Kidney (tissue), 14 donors: ENCODE results near the gene STX17. TPM values are rescaled to one million over a fixed set of nuclear protein-coding genes. Genes with fewer than 3 reads are reported as not detected.
"Not testable (repeated sequence)": the region's sequence is repeated elsewhere in the genome, so short reads cannot be mapped to it uniquely, and the experiment has no call there.

Experiments used
- DNase-seq, 5 donors: peaks; one replicate each; pipeline ENCODE4 v3.0.0-alpha.2; 2013 to 2020
- FAIRE-seq: peaks from 2 replicates; lab custom pipeline; 2012; peaks lifted over from hg19 to GRCh38; lab: Jason Lieb, UNC
- H3K27ac ChIP-seq, 2 donors: one replicate each; pipeline ENCODE4 v1.7.0; 2013; ENCODE audit warnings: low read depth in 2 of 2, low read length in 2 of 2, inconsistent platforms in 1 of 2
- H3K27me3 ChIP-seq: one replicate; pipeline ENCODE4 v1.7.1; 2013; ENCODE audit warnings: low read length, inconsistent platforms; ENCODE audit not compliant: control insufficient read depth, insufficient read depth
- H3K36me3 ChIP-seq, 3 donors: one replicate each; pipeline versions ENCODE4 v1.7.0 to v1.7.1; 2013; ENCODE audit warnings: low read length in 3 of 3, control low read depth in 1 of 3, inconsistent platforms in 1 of 3; ENCODE audit not compliant: insufficient read depth in 3 of 3, control insufficient read depth in 2 of 3
- H3K4me1 ChIP-seq, 3 donors: one replicate each; pipeline versions ENCODE4 v1.7.0 to v1.7.1; 2013; ENCODE audit warnings: low read length in 3 of 3, inconsistent platforms in 1 of 3, low read depth in 1 of 3; ENCODE audit not compliant: control insufficient read depth in 2 of 3, insufficient read depth in 2 of 3
- H3K4me3 ChIP-seq, 3 donors: one replicate each; pipeline versions ENCODE4 v1.7.0 to v1.8.1; 2013; ENCODE audit warnings: low read length in 3 of 3, control low read depth in 1 of 3, inconsistent platforms in 1 of 3
- H3K9ac ChIP-seq, 3 donors: one replicate each; pipeline versions ENCODE4 v1.7.0 to v1.7.1; 2013; ENCODE audit warnings: low read length in 3 of 3, control low read depth in 1 of 3, inconsistent platforms in 1 of 3
- H3K9me3 ChIP-seq, 3 donors: one replicate each; pipeline versions ENCODE4 v1.7.0 to v1.7.1; 2013; ENCODE audit warnings: low read length in 3 of 3, control low read depth in 1 of 3, inconsistent platforms in 1 of 3; ENCODE audit not compliant: control insufficient read depth in 2 of 3, insufficient read depth in 1 of 3
- CTCF ChIP-seq: IDR thresholded peaks from 3 replicates; pipeline ENCODE4 v1.5.1; 2012; ENCODE audit warnings: mild to moderate bottlenecking, moderate library complexity, borderline replicate concordance; ENCODE audit not compliant: insufficient read depth; ENCODE audit errors: extremely low read depth
- intact Hi-C: fragments of 100-400 bp; cut with DNase I; formaldehyde crosslinking; loops from one replicate; pipeline ENCODE4 v1.11.1; 2022
- polyA plus RNA-seq: library from polyadenylated mRNA; stranded (reverse); fragments of 350-450 nt; fragmentation: Illumina TruSeq; extraction: RNeasy Lipid Tissue Mini Kit (QIAGEN cat#74804); gene quantifications from one replicate; pipeline ENCODE4 v1.2.3, GENCODE V29; 2014; ENCODE audit warnings: low read depth, low replicate concordance; ENCODE audit not compliant: insufficient read depth
- total RNA-seq: library from RNA; stranded (reverse); fragmentation: NEBNext Ultra II Directional; extraction: Animal tissue kit (Norgen Biotek cat#: 25700); gene quantifications from one replicate; pipeline ENCODE4 v1.2.1, GENCODE V29; 2021
- donor health status: control.
- donor health status: control.
- donor health status: control.
- donor health status: control.
- donor health status: control.
- donor health status: DM: yes; HTN: yes; CAD: no.
- donor health status: Normal renal cell carcinoma (clear cell type).

Gene STX17
- total and polyA plus RNA-seq, 2 donors from 2014 or later: 5.2 to 39.7 TPM

DNA sequence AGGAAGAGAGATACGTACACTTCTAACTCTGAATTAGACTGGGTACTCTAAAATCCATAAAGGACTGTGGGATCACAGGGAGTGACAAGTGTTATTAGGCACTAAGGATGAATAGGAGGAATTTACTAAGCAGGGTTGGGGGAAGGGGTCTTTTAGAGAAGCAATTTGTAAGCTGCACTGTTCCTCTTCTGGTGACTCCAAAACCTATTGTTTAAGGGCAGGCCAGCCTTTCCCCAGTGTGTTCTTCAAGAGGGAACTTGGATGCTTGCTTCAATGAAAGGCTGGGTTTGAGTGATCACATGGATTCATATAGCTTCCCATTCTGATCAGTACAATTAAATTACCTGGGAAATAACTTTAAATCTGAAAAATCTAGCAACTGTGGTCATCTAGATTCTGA, 71.8 kb downstream of the STX17 start:
- no peak for TF ChIP-seq CTCF

DNA sequence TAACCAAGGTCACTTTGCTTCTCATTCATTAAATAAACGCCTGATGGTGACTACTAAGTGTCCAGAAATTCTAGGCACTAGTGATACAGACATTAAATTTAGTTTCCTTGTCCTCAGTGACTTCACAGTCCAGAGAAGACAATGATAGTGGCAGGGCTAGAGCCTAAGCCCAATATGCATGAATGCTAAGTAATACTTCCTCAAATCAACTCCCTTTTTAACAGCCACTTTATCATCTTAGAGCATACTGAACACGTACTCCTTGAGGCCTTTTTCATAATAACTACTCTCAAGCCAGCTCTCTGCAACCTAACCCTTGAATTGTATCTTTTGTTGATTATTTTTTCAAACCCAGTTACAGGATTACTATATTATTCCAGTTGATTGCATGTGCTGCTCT, 74.1 kb downstream of the STX17 start:
- Histone ChIP-seq H3K4me3 (no peak overlapping the region), H3K27me3 (no peaks in the 10 kb centered on the region), H3K9me3 (no peaks in the 10 kb centered on the region), H3K4me1 (no peaks in the 10 kb centered on the region), H3K27ac (no peak overlapping the region), H3K9ac (no peak overlapping the region), H3K36me3 (peaks cover 0 to 2% (median 0%) of the 10 kb centered on the region in 3 donors)
- DNase-seq: no peak
- FAIRE-seq: no peak
- TF ChIP-seq CTCF: no peak
- intact Hi-C loops: no loop called here

More for the DNA sequence above, 71.8 kb downstream of the STX17 start:
- Histone ChIP-seq H3K27ac (no peak overlapping the region), H3K4me1 (no peaks in the 10 kb centered on the region), H3K27me3 (no peaks in the 10 kb centered on the region), H3K9me3 (no peaks in the 10 kb centered on the region), H3K36me3 (peaks cover 0 to 2% (median 0%) of the 10 kb centered on the region in 3 donors), H3K9ac (no peak overlapping the region), H3K4me3 (no peak overlapping the region)
- DNase-seq (no peak), FAIRE-seq (no peak)
- intact Hi-C loops: no loop called here

- Histone ChIP-seq H3K4me3 (no peak overlapping the region), H3K27ac (no peak overlapping the region), H3K36me3 (no peaks in the 10 kb centered on the region), H3K27me3 (no peaks in the 10 kb centered on the region), H3K9ac (no peak overlapping the region), H3K4me1 (no peaks in the 10 kb centered on the region), H3K9me3 (no peaks in the 10 kb centered on the region)
- intact Hi-C loops: no loop called here
- DNase-seq: no peak
- no peak for TF ChIP-seq CTCF
- no peak for FAIRE-seq
These were observed 80.2 kb downstream of the STX17 start for GRCh38 chr9:99986642-99987041.

DNA sequence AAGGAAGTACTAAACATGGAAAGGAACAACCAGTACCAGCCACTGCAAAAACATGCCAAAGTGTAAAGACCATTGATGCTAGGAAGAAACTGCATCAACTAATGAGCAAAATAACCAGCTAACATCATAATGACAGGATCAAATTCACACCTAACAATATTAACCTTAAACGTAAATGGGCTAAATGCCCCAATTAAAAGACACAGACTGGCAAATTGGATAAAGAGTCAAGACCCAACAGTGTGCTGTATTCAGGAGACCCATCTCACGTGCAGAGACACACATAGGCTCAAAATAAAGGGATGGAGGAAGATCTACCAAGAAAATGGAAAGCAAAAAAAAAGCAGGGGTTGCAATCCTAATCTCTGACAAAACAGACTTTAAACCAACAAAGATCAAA, 84.1 kb downstream of the STX17 start:
- H3K27ac ChIP-seq, DNase-seq, H3K9me3 ChIP-seq, H3K4me1 ChIP-seq, intact Hi-C loops, H3K4me3 ChIP-seq, H3K27me3 ChIP-seq, H3K36me3 ChIP-seq, FAIRE-seq, H3K9ac ChIP-seq: not testable (repeated sequence)
